Suprapubic skin (tissue), 3 donors: ENCODE measurements around the gene YEATS2.

Experiments used
- CTCF ChIP-seq, 2 donors: fragments of 200-600 bp in 1 of 2; fragments of 450-650 bp in 1 of 2; sonication (generic) in 1 of 2; IDR thresholded peaks; one replicate each; pipeline ENCODE4 v1.5.1; 2016 to 2019; ENCODE audit warnings: antibody characterized with exemption in 2 of 2, mild to moderate bottlenecking in 1 of 2, moderate library complexity in 1 of 2
- EP300 ChIP-seq: sonication (generic); formaldehyde crosslinking; IDR thresholded peaks from one replicate; pipeline ENCODE4 v1.6.1; 2017; ENCODE audit warnings: antibody characterized with exemption

- TF ChIP-seq CTCF (IDR thresholded peaks at IDR 0.05): no peak
- no peak for TF ChIP-seq EP300
Measured at GRCh38 chr3:183800243-183800863, 102.8 kb downstream of the YEATS2 start.
